ENCODE measurements around the gene EPHA2.

Gene EPHA2

GRCh38 chr1:16147156-16147926 is 8.5 kb downstream of the EPHA2 start:
- Histone ChIP-seq H3K79me2 (ENCODE audit: control insufficient read depth, insufficient read depth, low read length, poor library complexity) (peaks cover 19% of the 10 kb centered on the region), H2AFZ (ENCODE audit: insufficient read depth, low read length, poor library complexity) (no peak overlapping the region), H3K4me2 (ENCODE audit: low read length) (peak overlapping the region; percentile 54), H3K9me3 (ENCODE audit: insufficient read depth, low read depth, low read length) (peaks cover 4% of the 10 kb centered on the region), H4K12ac (ENCODE audit: low read depth, low read length) (no peak overlapping the region), H3K14ac (ENCODE audit: low read length) (peak overlapping the region; percentile 94), H3K36me3 (ENCODE audit: control insufficient read depth in 1 of 2, insufficient read depth in 2 of 2, low read length in 2 of 2) (peaks cover 53 to 56% of the 10 kb centered on the region in 2 experiments), H3K27ac (ENCODE audit: low read depth, low read length) (peak overlapping the region; percentile 100), H4K91ac (ENCODE audit: low read depth, low read length) (peak overlapping the region; percentile 99), H2BK12ac (ENCODE audit: low read length) (peak overlapping the region; percentile 78), H2AK5ac (ENCODE audit: low read length) (peak overlapping the region; percentile 61), H3K79me1 (ENCODE audit: low read length) (peaks cover 59% of the 10 kb centered on the region), H3K27me3 (ENCODE audit: insufficient read depth, low read length) (no peaks in the 10 kb centered on the region), H3K4me3 (ENCODE audit: low read depth, low read length) (no peak overlapping the region), H3K9ac (ENCODE audit: low read length) (no peak overlapping the region), H4K8ac (ENCODE audit: low read depth, low read length) (peak overlapping the region; percentile 39), H2BK5ac (ENCODE audit: low read depth, low read length, poor library complexity) (peak overlapping the region; percentile 98), H2BK120ac (ENCODE audit: insufficient read depth, low read length, poor library complexity) (peak overlapping the region; percentile 97), H3K18ac (ENCODE audit: low read length) (peak overlapping the region; percentile 48), H3K23ac (ENCODE audit: low read length) (no peak overlapping the region), H3K4ac (ENCODE audit: low read depth, low read length) (peak overlapping the region; percentile 89), H3K4me1 (ENCODE audit: control insufficient read depth in 1 of 2, insufficient read depth in 2 of 2, low read length in 2 of 2) (peaks cover 52 to 56% of the 10 kb centered on the region in 2 experiments)
- WGBS (ENCODE audit: extremely low coverage, insufficient coverage, insufficient read length): no CpG with 5 or more reads among the region's 10 CpGs
- DNase-seq: peak; percentile 31 to 35

- Histone ChIP-seq H2AFZ (ENCODE audit: insufficient read depth, low read length, poor library complexity) (peak overlapping the region; percentile 84), H3K18ac (ENCODE audit: low read length) (peak overlapping the region; percentile 96), H2BK120ac (ENCODE audit: insufficient read depth, low read length, poor library complexity) (peak overlapping the region; percentile 100), H2BK5ac (ENCODE audit: low read depth, low read length, poor library complexity) (peak overlapping the region; percentile 99), H4K91ac (ENCODE audit: low read depth, low read length) (peak overlapping the region; percentile 99), H4K12ac (ENCODE audit: low read depth, low read length) (peak overlapping the region; percentile 90), H3K9ac (ENCODE audit: low read length) (peak overlapping the region; percentile 24), H4K8ac (ENCODE audit: low read depth, low read length) (peak overlapping the region; percentile 97), H3K23ac (ENCODE audit: low read length) (no peak overlapping the region), H3K27me3 (ENCODE audit: insufficient read depth, low read length) (no peaks in the 10 kb centered on the region), H2AK5ac (ENCODE audit: low read length) (peak overlapping the region; percentile 93), H3K14ac (ENCODE audit: low read length) (peak overlapping the region; percentile 98), H3K79me2 (ENCODE audit: control insufficient read depth, insufficient read depth, low read length, poor library complexity) (peaks cover 17% of the 10 kb centered on the region), H3K9me3 (ENCODE audit: insufficient read depth, low read depth, low read length) (peaks cover 4% of the 10 kb centered on the region), H3K4me3 (ENCODE audit: low read depth, low read length) (no peak overlapping the region), H3K4me2 (ENCODE audit: low read length) (peak overlapping the region; percentile 54), H3K36me3 (ENCODE audit: control insufficient read depth in 1 of 2, insufficient read depth in 2 of 2, low read length in 2 of 2) (peaks cover 60% of the 10 kb centered on the region in 2 experiments), H2BK12ac (ENCODE audit: low read length) (peak overlapping the region; percentile 98), H3K4me1 (ENCODE audit: control insufficient read depth in 1 of 2, insufficient read depth in 2 of 2, low read length in 2 of 2) (peaks cover 47 to 51% of the 10 kb centered on the region in 2 experiments), H3K4ac (ENCODE audit: low read depth, low read length) (peak overlapping the region; percentile 91), H3K79me1 (ENCODE audit: low read length) (peaks cover 52% of the 10 kb centered on the region), H3K27ac (ENCODE audit: low read depth, low read length) (peak overlapping the region; percentile 100)
- no CpG with 5 or more reads among the region's 23 CpGs for WGBS (ENCODE audit: extremely low coverage, insufficient coverage, insufficient read length)
- DNase-seq: peak; percentile 42 to 60
Observed at GRCh38 chr1:16146279-16147155, 9.4 kb downstream of the EPHA2 start.

- Histone ChIP-seq H3K79me2 (ENCODE audit: control insufficient read depth, insufficient read depth, low read length, poor library complexity) (peaks cover 18% of the 10 kb centered on the region), H2AK5ac (ENCODE audit: low read length) (peak overlapping the region; percentile 93), H3K9me3 (ENCODE audit: insufficient read depth, low read depth, low read length) (peaks cover 4% of the 10 kb centered on the region), H3K14ac (ENCODE audit: low read length) (peak overlapping the region; percentile 98), H3K4me3 (ENCODE audit: low read depth, low read length) (no peak overlapping the region), H2AFZ (ENCODE audit: insufficient read depth, low read length, poor library complexity) (peak overlapping the region; percentile 84), H3K4me1 (ENCODE audit: control insufficient read depth in 1 of 2, insufficient read depth in 2 of 2, low read length in 2 of 2) (peaks cover 43 to 53% of the 10 kb centered on the region in 2 experiments), H2BK120ac (ENCODE audit: insufficient read depth, low read length, poor library complexity) (peak overlapping the region; percentile 100), H3K18ac (ENCODE audit: low read length) (peak overlapping the region; percentile 96), H3K27me3 (ENCODE audit: insufficient read depth, low read length) (no peaks in the 10 kb centered on the region), H3K36me3 (ENCODE audit: control insufficient read depth in 1 of 2, insufficient read depth in 2 of 2, low read length in 2 of 2) (peaks cover 57 to 58% of the 10 kb centered on the region in 2 experiments), H3K79me1 (ENCODE audit: low read length) (peaks cover 49% of the 10 kb centered on the region), H4K8ac (ENCODE audit: low read depth, low read length) (peak overlapping the region; percentile 97), H3K4ac (ENCODE audit: low read depth, low read length) (peak overlapping the region; percentile 91), H3K27ac (ENCODE audit: low read depth, low read length) (peak overlapping the region; percentile 100), H2BK12ac (ENCODE audit: low read length) (peak overlapping the region; percentile 98), H4K12ac (ENCODE audit: low read depth, low read length) (peak overlapping the region; percentile 72), H3K4me2 (ENCODE audit: low read length) (peak overlapping the region; percentile 54), H3K9ac (ENCODE audit: low read length) (peak overlapping the region; percentile 10), H2BK5ac (ENCODE audit: low read depth, low read length, poor library complexity) (peak overlapping the region; percentile 99), H4K91ac (ENCODE audit: low read depth, low read length) (peak overlapping the region; percentile 99), H3K23ac (ENCODE audit: low read length) (no peak overlapping the region)
- DNase-seq: peak; percentile 79 to 81
- no CpG with 5 or more reads among the region's 26 CpGs for WGBS (ENCODE audit: extremely low coverage, insufficient coverage, insufficient read length)
Observed at GRCh38 chr1:16145662-16146278, 10.1 kb downstream of the EPHA2 start.

All from trophoblast cell (in vitro differentiated cells and primary cell).